Measurements from ENCODE around the gene KRT6A.

Gene KRT6A

GRCh38 chr12:52531566-52532300 is 38.7 kb upstream of the KRT6A start:
- peaks cover 4% of the 10 kb centered on the region for H3K4me1 ChIP-seq (ENCODE audit: control insufficient read depth, insufficient read depth, low read length)
- no peak overlapping the region for H3K27ac ChIP-seq (ENCODE audit: low read length)
- H3K9ac ChIP-seq (ENCODE audit: low read length in 2 of 2) = no peak overlapping the region
- H3K27me3 ChIP-seq (ENCODE audit: control insufficient read depth in 1 of 2, insufficient read depth in 2 of 2, low read length in 2 of 2) = no peaks in the 10 kb centered on the region
- H3K4me3 ChIP-seq (ENCODE audit: low read length in 2 of 2) = no peak overlapping the region
- no peaks in the 10 kb centered on the region for H3K36me3 ChIP-seq (ENCODE audit: control insufficient read depth in 2 of 2, insufficient read depth in 2 of 2, low read length in 2 of 2)
- no peaks in the 10 kb centered on the region for H3K9me3 ChIP-seq (ENCODE audit: control insufficient read depth in 2 of 2, low read length in 2 of 2)

- H3K4me3 ChIP-seq (ENCODE audit: low read length in 2 of 2) = no peak overlapping the region
- no peaks in the 10 kb centered on the region for H3K36me3 ChIP-seq (ENCODE audit: control insufficient read depth in 2 of 2, insufficient read depth in 2 of 2, low read length in 2 of 2)
- no peak overlapping the region for H3K27ac ChIP-seq (ENCODE audit: low read length)
- H3K9ac ChIP-seq (ENCODE audit: low read length in 2 of 2) = no peak overlapping the region
- H3K27me3 ChIP-seq (ENCODE audit: control insufficient read depth in 1 of 2, insufficient read depth in 2 of 2, low read length in 2 of 2) = no peaks in the 10 kb centered on the region
- no peaks in the 10 kb centered on the region for H3K9me3 ChIP-seq (ENCODE audit: control insufficient read depth in 2 of 2, low read length in 2 of 2)
- peaks cover 4% of the 10 kb centered on the region for H3K4me1 ChIP-seq (ENCODE audit: control insufficient read depth, insufficient read depth, low read length)
Measured at GRCh38 chr12:52530905-52531304, 37.8 kb upstream of the KRT6A start.

GRCh38 chr12:52530366-52530765 is 37.3 kb upstream of the KRT6A start:
- H3K4me3 ChIP-seq (ENCODE audit: low read length in 2 of 2) = no peak overlapping the region
- peaks cover 4% of the 10 kb centered on the region for H3K4me1 ChIP-seq (ENCODE audit: control insufficient read depth, insufficient read depth, low read length)
- H3K9ac ChIP-seq (ENCODE audit: low read length in 2 of 2) = no peak overlapping the region
- H3K9me3 ChIP-seq (ENCODE audit: control insufficient read depth in 2 of 2, low read length in 2 of 2) = no peaks in the 10 kb centered on the region
- H3K27ac ChIP-seq (ENCODE audit: low read length) = no peak overlapping the region
- no peaks in the 10 kb centered on the region for H3K27me3 ChIP-seq (ENCODE audit: control insufficient read depth in 1 of 2, insufficient read depth in 2 of 2, low read length in 2 of 2)
- no peaks in the 10 kb centered on the region for H3K36me3 ChIP-seq (ENCODE audit: control insufficient read depth in 2 of 2, insufficient read depth in 2 of 2, low read length in 2 of 2)

- Histone ChIP-seq H3K27ac (ENCODE audit: low read length) (no peak overlapping the region), H3K9me3 (ENCODE audit: control insufficient read depth in 2 of 2, low read length in 2 of 2) (no peaks in the 10 kb centered on the region), H3K36me3 (ENCODE audit: control insufficient read depth in 2 of 2, insufficient read depth in 2 of 2, low read length in 2 of 2) (no peaks in the 10 kb centered on the region), H3K9ac (ENCODE audit: low read length in 2 of 2) (no peak overlapping the region), H3K4me3 (ENCODE audit: low read length in 2 of 2) (no peak overlapping the region), H3K27me3 (ENCODE audit: control insufficient read depth in 1 of 2, insufficient read depth in 2 of 2, low read length in 2 of 2) (no peaks in the 10 kb centered on the region), H3K4me1 (ENCODE audit: control insufficient read depth, insufficient read depth, low read length) (peaks cover 4% of the 10 kb centered on the region)
Measured at GRCh38 chr12:52529846-52530245, 36.8 kb upstream of the KRT6A start.

GRCh38 chr12:52529417-52529816 is 36.4 kb upstream of the KRT6A start:
- Histone ChIP-seq H3K36me3 (ENCODE audit: control insufficient read depth in 2 of 2, insufficient read depth in 2 of 2, low read length in 2 of 2) (no peaks in the 10 kb centered on the region), H3K9me3 (ENCODE audit: control insufficient read depth in 2 of 2, low read length in 2 of 2) (no peaks in the 10 kb centered on the region), H3K27me3 (ENCODE audit: control insufficient read depth in 1 of 2, insufficient read depth in 2 of 2, low read length in 2 of 2) (no peaks in the 10 kb centered on the region), H3K4me3 (ENCODE audit: low read length in 2 of 2) (no peak overlapping the region), H3K27ac (ENCODE audit: low read length) (no peak overlapping the region), H3K9ac (ENCODE audit: low read length in 2 of 2) (no peak overlapping the region), H3K4me1 (ENCODE audit: control insufficient read depth, insufficient read depth, low read length) (peaks cover 4% of the 10 kb centered on the region)

- H3K27ac ChIP-seq (ENCODE audit: low read length) = no peak overlapping the region
Measured at GRCh38 chr12:52528641-52529143, 35.6 kb upstream of the KRT6A start.

GRCh38 chr12:52527121-52527800 is 34.2 kb upstream of the KRT6A start:
- no peaks in the 10 kb centered on the region for H3K9me3 ChIP-seq (ENCODE audit: control insufficient read depth in 2 of 2, low read length in 2 of 2)
- no peaks in the 10 kb centered on the region for H3K27me3 ChIP-seq (ENCODE audit: control insufficient read depth in 1 of 2, insufficient read depth in 2 of 2, low read length in 2 of 2)
- H3K27ac ChIP-seq (ENCODE audit: low read length) = no peak overlapping the region
- no peak overlapping the region for H3K9ac ChIP-seq (ENCODE audit: low read length in 2 of 2)
- H3K36me3 ChIP-seq (ENCODE audit: control insufficient read depth in 2 of 2, insufficient read depth in 2 of 2, low read length in 2 of 2) = no peaks in the 10 kb centered on the region
- H3K4me1 ChIP-seq (ENCODE audit: control insufficient read depth, insufficient read depth, low read length) = peaks cover 4% of the 10 kb centered on the region
- H3K4me3 ChIP-seq (ENCODE audit: low read length in 2 of 2) = no peak overlapping the region

More at GRCh38 chr12:52528641-52529143, 35.6 kb upstream of the KRT6A start:
- H3K4me1 ChIP-seq (ENCODE audit: control insufficient read depth, insufficient read depth, low read length) = peaks cover under 1% of the 10 kb centered on the region
- H3K4me3 ChIP-seq (ENCODE audit: low read length in 2 of 2) = no peak overlapping the region
- no peaks in the 10 kb centered on the region for H3K36me3 ChIP-seq (ENCODE audit: control insufficient read depth in 2 of 2, insufficient read depth in 2 of 2, low read length in 2 of 2)
- no peaks in the 10 kb centered on the region for H3K9me3 ChIP-seq (ENCODE audit: control insufficient read depth in 2 of 2, low read length in 2 of 2)
- H3K9ac ChIP-seq (ENCODE audit: low read length in 2 of 2) = no peak overlapping the region
- H3K27me3 ChIP-seq (ENCODE audit: control insufficient read depth in 1 of 2, insufficient read depth in 2 of 2, low read length in 2 of 2) = no peaks in the 10 kb centered on the region

GRCh38 chr12:52526511-52526951 is 33.5 kb upstream of the KRT6A start:
- H3K4me3 ChIP-seq (ENCODE audit: low read length in 2 of 2) = no peak overlapping the region
- no peak overlapping the region for H3K27ac ChIP-seq (ENCODE audit: low read length)
- no peaks in the 10 kb centered on the region for H3K27me3 ChIP-seq (ENCODE audit: control insufficient read depth in 1 of 2, insufficient read depth in 2 of 2, low read length in 2 of 2)
- H3K9ac ChIP-seq (ENCODE audit: low read length in 2 of 2) = no peak overlapping the region
- no peaks in the 10 kb centered on the region for H3K36me3 ChIP-seq (ENCODE audit: control insufficient read depth in 2 of 2, insufficient read depth in 2 of 2, low read length in 2 of 2)
- peaks cover 7% of the 10 kb centered on the region for H3K4me1 ChIP-seq (ENCODE audit: control insufficient read depth, insufficient read depth, low read length)
- H3K9me3 ChIP-seq (ENCODE audit: control insufficient read depth in 2 of 2, low read length in 2 of 2) = no peaks in the 10 kb centered on the region

GRCh38 chr12:52525661-52526499 is 32.8 kb upstream of the KRT6A start:
- no peak overlapping the region for H3K27ac ChIP-seq (ENCODE audit: low read length)
- no peak overlapping the region for H3K4me3 ChIP-seq (ENCODE audit: low read length in 2 of 2)
- no peak overlapping the region for H3K9ac ChIP-seq (ENCODE audit: low read length in 2 of 2)
- no peaks in the 10 kb centered on the region for H3K9me3 ChIP-seq (ENCODE audit: control insufficient read depth in 2 of 2, low read length in 2 of 2)
- no peaks in the 10 kb centered on the region for H3K36me3 ChIP-seq (ENCODE audit: control insufficient read depth in 2 of 2, insufficient read depth in 2 of 2, low read length in 2 of 2)
- H3K27me3 ChIP-seq (ENCODE audit: control insufficient read depth in 1 of 2, insufficient read depth in 2 of 2, low read length in 2 of 2) = no peaks in the 10 kb centered on the region
- H3K4me1 ChIP-seq (ENCODE audit: control insufficient read depth, insufficient read depth, low read length) = peaks cover 7% of the 10 kb centered on the region

GRCh38 chr12:52524898-52525591 is 32.0 kb upstream of the KRT6A start:
- Histone ChIP-seq H3K36me3 (ENCODE audit: control insufficient read depth in 2 of 2, insufficient read depth in 2 of 2, low read length in 2 of 2) (no peaks in the 10 kb centered on the region), H3K4me1 (ENCODE audit: control insufficient read depth, insufficient read depth, low read length) (peaks cover 10% of the 10 kb centered on the region), H3K4me3 (ENCODE audit: low read length in 2 of 2) (no peak overlapping the region), H3K27ac (ENCODE audit: low read length) (no peak overlapping the region), H3K9me3 (ENCODE audit: control insufficient read depth in 2 of 2, low read length in 2 of 2) (no peaks in the 10 kb centered on the region), H3K9ac (ENCODE audit: low read length in 2 of 2) (no peak overlapping the region), H3K27me3 (ENCODE audit: control insufficient read depth in 1 of 2, insufficient read depth in 2 of 2, low read length in 2 of 2) (no peaks in the 10 kb centered on the region)
